ENCODE measurements around the gene MGA.

DNA sequence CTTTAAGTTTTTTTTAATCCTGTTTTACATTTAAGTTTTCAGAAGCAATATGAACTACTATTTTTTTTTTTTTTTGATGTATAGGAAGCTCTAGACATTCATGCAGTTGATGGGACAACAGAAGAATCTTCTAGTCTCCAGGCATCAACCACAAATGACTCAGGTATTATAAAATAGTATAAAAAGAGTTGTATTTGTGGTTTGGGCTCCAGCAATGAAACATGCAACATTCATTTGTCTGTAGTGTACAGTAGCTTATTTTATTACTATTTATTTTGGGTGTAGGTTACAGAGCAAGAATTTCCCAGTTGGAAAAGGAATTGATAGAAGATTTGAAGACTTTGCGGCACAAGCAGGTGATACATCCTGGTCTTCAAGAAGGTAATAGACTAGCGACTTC is 38.6 kb downstream of the MGA start:
- TF ChIP-seq, protein P1, sequence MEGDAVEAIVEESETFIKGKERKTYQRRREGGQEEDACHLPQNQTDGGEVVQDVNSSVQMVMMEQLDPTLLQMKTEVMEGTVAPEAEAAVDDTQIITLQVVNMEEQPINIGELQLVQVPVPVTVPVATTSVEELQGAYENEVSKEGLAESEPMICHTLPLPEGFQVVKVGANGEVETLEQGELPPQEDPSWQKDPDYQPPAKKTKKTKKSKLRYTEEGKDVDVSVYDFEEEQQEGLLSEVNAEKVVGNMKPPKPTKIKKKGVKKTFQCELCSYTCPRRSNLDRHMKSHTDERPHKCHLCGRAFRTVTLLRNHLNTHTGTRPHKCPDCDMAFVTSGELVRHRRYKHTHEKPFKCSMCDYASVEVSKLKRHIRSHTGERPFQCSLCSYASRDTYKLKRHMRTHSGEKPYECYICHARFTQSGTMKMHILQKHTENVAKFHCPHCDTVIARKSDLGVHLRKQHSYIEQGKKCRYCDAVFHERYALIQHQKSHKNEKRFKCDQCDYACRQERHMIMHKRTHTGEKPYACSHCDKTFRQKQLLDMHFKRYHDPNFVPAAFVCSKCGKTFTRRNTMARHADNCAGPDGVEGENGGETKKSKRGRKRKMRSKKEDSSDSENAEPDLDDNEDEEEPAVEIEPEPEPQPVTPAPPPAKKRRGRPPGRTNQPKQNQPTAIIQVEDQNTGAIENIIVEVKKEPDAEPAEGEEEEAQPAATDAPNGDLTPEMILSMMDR (IDR thresholded peaks at IDR 0.05; ENCODE audit: insufficient read depth, low read length, poor library complexity, severe bottlenecking), result no peak
- no peak for TF ChIP-seq EZH2phosphoT487 (conservative IDR thresholded peaks at IDR 0.05; ENCODE audit: low read length)

Data from SU-DHL-6 (cell line).